OCI-M2 (cell line): ENCODE data around the gene CDKN1A.

ENCODE experiments used
- DNase-seq: peaks from one replicate; lab custom pipeline; 2025; ENCODE audit not compliant: unreplicated experiment; lab: John Stamatoyannopoulos, UW

The CDKN1A gene

GRCh38 chr6:36677059-36677749 lies 1.3 kb upstream of the CDKN1A start:
- no peak for DNase-seq

DNA sequence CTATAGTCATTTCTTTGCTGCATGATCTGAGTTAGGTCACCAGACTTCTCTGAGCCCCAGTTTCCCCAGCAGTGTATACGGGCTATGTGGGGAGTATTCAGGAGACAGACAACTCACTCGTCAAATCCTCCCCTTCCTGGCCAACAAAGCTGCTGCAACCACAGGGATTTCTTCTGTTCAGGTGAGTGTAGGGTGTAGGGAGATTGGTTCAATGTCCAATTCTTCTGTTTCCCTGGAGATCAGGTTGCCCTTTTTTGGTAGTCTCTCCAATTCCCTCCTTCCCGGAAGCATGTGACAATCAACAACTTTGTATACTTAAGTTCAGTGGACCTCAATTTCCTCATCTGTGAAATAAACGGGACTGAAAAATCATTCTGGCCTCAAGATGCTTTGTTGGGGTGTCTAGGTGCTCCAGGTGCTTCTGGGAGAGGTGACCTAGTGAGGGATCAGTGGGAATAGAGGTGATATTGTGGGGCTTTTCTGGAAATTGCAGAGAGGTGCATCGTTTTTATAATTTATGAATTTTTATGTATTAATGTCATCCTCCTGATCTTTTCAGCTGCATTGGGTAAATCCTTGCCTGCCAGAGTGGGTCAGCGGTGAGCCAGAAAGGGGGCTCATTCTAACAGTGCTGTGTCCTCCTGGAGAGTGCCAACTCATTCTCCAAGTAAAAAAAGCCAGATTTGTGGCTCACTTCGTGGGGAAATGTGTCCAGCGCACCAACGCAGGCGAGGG lies 594 bp upstream of the CDKN1A start:
- no peak for DNase-seq

DNA sequence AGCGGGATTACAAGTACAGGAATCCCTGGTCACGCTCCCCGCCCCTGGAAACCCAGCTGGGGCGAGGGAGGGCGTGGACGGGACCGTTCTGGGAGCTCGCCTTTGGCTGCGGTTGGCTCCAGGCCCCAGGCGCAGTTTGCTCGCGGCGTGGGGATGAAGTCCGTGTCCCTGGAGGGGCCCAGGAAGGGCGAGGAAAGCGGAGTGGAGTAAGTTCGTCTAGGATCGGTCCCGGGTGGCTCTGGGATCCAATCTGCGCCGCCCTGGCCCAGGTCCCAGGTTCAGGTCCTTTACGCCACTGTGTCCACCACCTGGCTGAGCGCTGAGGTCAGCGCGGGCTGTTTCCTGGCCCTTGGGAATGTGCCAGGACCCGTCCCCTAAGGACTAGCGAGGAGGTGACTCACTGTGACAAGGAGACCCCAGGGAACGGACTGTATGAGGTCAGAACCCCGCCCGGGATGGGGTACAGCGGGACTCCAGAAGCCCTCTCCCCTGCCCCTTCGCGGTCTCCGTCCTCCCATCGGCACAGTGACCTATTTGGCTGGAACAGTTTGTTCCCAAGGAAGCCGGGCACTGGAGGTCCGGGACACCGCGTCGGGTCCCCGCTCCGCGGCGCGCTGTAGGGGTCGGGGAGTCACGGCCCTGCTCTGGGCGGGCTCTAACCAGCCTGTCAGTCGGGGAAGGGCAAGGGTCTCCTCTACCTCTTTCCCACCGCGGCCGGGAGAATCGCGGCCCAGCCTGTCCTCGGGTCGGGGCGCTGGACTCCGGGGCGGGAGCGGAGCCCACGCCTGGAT lies 724 bp downstream of the CDKN1A start:
- no peak for DNase-seq

- DNase-seq: no peak
Observed at GRCh38 chr6:36682328-36683144, 4.0 kb downstream of the CDKN1A start.

GRCh38 chr6:36683145-36683655 lies 4.7 kb downstream of the CDKN1A start:
- no peak for DNase-seq

DNA sequence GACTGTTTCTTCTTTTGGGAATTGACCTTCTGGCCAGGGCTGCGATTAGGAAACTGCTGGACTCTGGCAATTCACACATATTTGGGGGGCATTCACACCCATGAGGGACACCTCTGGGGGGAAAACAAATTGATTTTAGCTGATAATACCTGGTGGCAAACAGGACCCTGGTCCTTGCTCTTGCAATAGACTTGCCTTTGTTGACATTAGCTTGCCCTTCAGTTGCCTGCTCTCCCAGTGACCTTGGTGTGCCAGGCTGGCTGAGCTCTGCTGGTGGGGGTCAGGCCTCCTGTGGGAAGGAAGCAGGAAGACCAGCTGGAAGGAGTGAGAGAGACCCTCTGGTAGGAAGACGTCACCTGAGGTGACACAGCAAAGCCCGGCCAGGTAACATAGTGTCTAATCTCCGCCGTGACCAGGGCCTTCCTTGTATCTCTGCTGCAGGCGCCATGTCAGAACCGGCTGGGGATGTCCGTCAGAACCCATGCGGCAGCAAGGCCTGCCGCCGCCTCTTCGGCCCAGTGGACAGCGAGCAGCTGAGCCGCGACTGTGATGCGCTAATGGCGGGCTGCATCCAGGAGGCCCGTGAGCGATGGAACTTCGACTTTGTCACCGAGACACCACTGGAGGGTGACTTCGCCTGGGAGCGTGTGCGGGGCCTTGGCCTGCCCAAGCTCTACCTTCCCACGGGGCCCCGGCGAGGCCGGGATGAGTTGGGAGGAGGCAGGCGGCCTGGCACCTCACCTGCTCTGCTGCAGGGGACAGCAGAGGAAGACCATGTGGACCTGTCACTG lies 5.3 kb downstream of the CDKN1A start:
- DNase-seq: no peak

DNA sequence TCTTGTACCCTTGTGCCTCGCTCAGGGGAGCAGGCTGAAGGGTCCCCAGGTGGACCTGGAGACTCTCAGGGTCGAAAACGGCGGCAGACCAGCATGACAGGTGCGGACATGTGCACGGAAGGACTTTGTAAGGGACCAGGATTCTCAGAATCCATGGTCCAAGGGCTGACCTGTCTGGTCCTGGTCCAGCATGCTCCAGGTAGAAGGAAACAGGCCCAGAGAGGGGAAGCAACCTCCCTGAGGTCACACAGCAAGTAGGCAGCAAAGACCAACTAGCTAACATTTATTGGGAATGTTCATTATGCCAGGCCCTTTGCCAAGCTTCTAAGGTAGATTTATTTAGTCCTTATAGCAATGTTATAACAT lies 5.9 kb downstream of the CDKN1A start:
- no peak for DNase-seq

DNA sequence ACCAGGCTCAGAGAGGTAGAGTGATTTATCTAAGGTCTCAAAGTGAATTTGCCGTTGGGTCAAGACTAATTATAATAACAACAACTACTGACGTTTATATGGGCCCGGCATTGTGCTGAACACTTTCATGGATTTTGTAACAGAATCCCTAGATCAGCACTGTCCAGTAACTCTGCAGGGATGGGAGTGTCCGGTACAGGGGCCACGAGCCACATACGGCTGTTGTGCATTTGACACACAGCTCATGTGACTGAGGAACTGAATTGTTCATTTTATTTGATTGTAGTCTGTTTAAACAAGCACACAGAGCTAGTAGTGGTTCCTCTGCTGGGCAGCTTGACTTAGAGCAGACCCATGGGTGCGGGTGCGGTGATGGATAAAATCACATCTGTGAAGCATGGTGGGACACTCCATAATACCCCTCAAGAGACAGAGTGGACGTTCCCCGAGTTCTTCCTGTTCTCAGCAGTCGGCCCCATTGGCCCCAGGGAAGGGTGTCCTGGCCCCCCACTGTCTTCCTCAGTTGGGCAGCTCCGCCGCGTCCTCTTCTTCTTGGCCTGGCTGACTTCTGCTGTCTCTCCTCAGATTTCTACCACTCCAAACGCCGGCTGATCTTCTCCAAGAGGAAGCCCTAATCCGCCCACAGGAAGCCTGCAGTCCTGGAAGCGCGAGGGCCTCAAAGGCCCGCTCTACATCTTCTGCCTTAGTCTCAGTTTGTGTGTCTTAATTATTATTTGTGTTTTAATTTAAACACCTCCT lies 6.8 kb downstream of the CDKN1A start:
- DNase-seq: no peak

- no peak for DNase-seq
Observed at GRCh38 chr6:36685926-36686667, 7.6 kb downstream of the CDKN1A start.

DNA sequence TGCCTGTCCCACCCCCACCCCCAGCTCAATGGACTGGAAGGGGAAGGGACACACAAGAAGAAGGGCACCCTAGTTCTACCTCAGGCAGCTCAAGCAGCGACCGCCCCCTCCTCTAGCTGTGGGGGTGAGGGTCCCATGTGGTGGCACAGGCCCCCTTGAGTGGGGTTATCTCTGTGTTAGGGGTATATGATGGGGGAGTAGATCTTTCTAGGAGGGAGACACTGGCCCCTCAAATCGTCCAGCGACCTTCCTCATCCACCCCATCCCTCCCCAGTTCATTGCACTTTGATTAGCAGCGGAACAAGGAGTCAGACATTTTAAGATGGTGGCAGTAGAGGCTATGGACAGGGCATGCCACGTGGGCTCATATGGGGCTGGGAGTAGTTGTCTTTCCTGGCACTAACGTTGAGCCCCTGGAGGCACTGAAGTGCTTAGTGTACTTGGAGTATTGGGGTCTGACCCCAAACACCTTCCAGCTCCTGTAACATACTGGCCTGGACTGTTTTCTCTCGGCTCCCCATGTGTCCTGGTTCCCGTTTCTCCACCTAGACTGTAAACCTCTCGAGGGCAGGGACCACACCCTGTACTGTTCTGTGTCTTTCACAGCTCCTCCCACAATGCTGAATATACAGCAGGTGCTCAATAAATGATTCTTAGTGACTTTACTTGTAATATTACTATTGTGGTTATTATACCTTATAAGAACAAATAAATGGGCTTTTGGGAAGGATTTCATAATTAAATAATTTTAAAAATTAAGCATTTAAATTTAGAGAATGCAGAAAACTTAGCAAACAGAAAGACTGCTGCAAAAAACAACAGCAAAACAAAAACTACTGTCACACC lies 8.4 kb downstream of the CDKN1A start:
- DNase-seq: no peak

GRCh38 chr6:36688063-36688738 lies 9.7 kb downstream of the CDKN1A start:
- DNase-seq: no peak

- DNase-seq: no peak
Observed at GRCh38 chr6:36688739-36689075, 10.2 kb downstream of the CDKN1A start.

GRCh38 chr6:36691011-36691410 lies 12.5 kb downstream of the CDKN1A start:
- DNase-seq: no peak

DNA sequence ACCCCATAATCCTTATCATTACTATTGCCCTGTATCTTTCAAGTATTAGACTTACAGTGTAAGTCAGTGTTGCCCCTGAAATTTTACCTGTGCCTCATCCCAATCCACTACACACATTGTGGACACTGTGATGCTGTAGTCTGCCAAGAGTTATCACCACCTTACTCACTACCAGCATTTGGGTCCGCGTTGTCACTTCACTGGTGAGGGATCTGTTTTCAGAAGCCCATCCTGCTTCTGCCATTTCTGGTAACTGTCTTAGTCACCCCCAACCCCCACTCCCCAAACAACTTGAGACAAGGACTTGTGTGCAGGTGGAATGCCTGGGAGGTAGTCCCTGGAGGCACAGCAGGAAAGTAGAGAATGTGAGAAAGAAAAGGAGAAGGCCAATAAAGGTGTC lies 13.1 kb downstream of the CDKN1A start:
- no peak for DNase-seq

GRCh38 chr6:36692220-36692619 lies 13.7 kb downstream of the CDKN1A start:
- DNase-seq: no peak

GRCh38 chr6:36692861-36693702 lies 14.6 kb downstream of the CDKN1A start:
- DNase-seq: no peak
